NT2/D1 (cell line): Measurements from ENCODE around the gene SLC5A3.

Experiments used
- SUZ12 ChIP-seq: IDR thresholded peaks from 2 replicates; pipeline ENCODE4 v1.6.1; 2011; ENCODE audit not compliant: insufficient read length, insufficient read depth; ENCODE audit errors: extremely low read depth
- ZNF274 ChIP-seq: IDR thresholded peaks from 2 replicates; pipeline ENCODE4 v1.6.1; 2011; ENCODE audit warnings: mild to moderate bottlenecking, low read depth, low read length

GRCh38 chr21:34024374-34024693 is 49.0 kb upstream of the SLC5A3 start:
- TF ChIP-seq ZNF274, result no peak
- TF ChIP-seq SUZ12, result no peak
